ENCODE data around the gene DGCR2.
A peak's percentile ranks its signal among the peaks of the same experiment; 100 is the strongest.
"Not testable (repeated sequence)": the region's sequence is repeated elsewhere in the genome, so short reads cannot be mapped to it uniquely, and the experiment has no call there.

The DGCR2 gene

GRCh38 chr22:18994701-18995326, 127.4 kb downstream of the DGCR2 start:
- DNase-seq = no peak

GRCh38 chr22:18994056-18994455, 128.2 kb downstream of the DGCR2 start:
- no peak for DNase-seq

GRCh38 chr22:18992543-18993198, 129.5 kb downstream of the DGCR2 start:
- DNase-seq = no peak

- no peak for DNase-seq
Observed at GRCh38 chr22:18991821-18992442, 130.3 kb downstream of the DGCR2 start.

- no peak for DNase-seq
Observed at GRCh38 chr22:18991138-18991432, 131.1 kb downstream of the DGCR2 start.

- DNase-seq = no peak
Observed at GRCh38 chr22:18990355-18991137, 131.7 kb downstream of the DGCR2 start.

GRCh38 chr22:18988958-18989357, 133.3 kb downstream of the DGCR2 start:
- DNase-seq = no peak

GRCh38 chr22:18987765-18988164, 134.4 kb downstream of the DGCR2 start:
- peak; percentile 63 for DNase-seq

- not testable (repeated sequence) for DNase-seq
Observed at GRCh38 chr22:18987114-18987513, 135.1 kb downstream of the DGCR2 start.
